Endothelial cell of umbilical vein (primary cell): ENCODE results near the gene TAF3. TPM values are rescaled to one million over a fixed set of nuclear protein-coding genes. Genes with fewer than 3 reads are reported as not detected.

ENCODE experiments used
- BruUV-seq: library from RNA; stranded (reverse); fragments of 400-500 nt; replicated peaks from 2 replicates; lab custom pipeline; 2021; lab: Mats Ljungman, UMichigan
- CTCF ChIA-PET: fragments of 300-600, 350-600 bp; sonication (Branson Sonifier 250); formaldehyde crosslinking; loops from one replicate; lab custom pipeline; 2021; ENCODE audit warnings: antibody characterized with exemption, inconsistent platforms; lab: Charles Lee
- POLR2A ChIA-PET: fragments of 300-600, 350-600 bp; sonication (Branson Sonifier 250); formaldehyde crosslinking; loops from one replicate; lab custom pipeline; 2021; ENCODE audit warnings: antibody characterized with exemption, inconsistent platforms; lab: Charles Lee
- DNase-seq: peaks from one replicate; pipeline ENCODE4 v3.0.0-alpha.2; 2011; ENCODE audit warnings: low read depth, low spot score
- FAIRE-seq: peaks from 2 replicates; lab custom pipeline; 2011; peaks lifted over from hg19 to GRCh38; lab: Jason Lieb, UNC
- H2AFZ ChIP-seq: 2 replicates; pipeline ENCODE4 v1.6.0; 2012; ENCODE audit warnings: low read depth, low read length, control low read depth, inconsistent platforms
- H3K27ac ChIP-seq: 2 replicates; pipeline ENCODE4 v1.5.1; 2011; ENCODE audit warnings: low read depth, mild to moderate bottlenecking, control low read depth, low read length, moderate library complexity; ENCODE audit not compliant: insufficient read depth
- H3K27me3 ChIP-seq, 2 experiments: 2 replicates each; pipeline versions ENCODE4 v1.6.0 to v1.6.1; 2011; ENCODE audit warnings: low read length in 2 of 2, mixed read lengths in 1 of 2; ENCODE audit not compliant: control insufficient read depth in 2 of 2, insufficient read depth in 2 of 2
- H3K36me3 ChIP-seq, 2 experiments: 2 replicates in 1 of 2; 3 replicates in 1 of 2; pipeline ENCODE4 v1.5.1; 2011; ENCODE audit warnings: low read length in 2 of 2, mild to moderate bottlenecking in 1 of 2, moderate library complexity in 1 of 2; ENCODE audit not compliant: control insufficient read depth in 2 of 2, insufficient read depth in 2 of 2; ENCODE audit errors: extremely low read depth in 1 of 2
- H3K4me1 ChIP-seq: 3 replicates; pipeline ENCODE4 v1.5.1; 2011; ENCODE audit warnings: mild to moderate bottlenecking, low read length; ENCODE audit not compliant: control insufficient read depth, insufficient read depth; ENCODE audit errors: extremely low read depth
- H3K4me2 ChIP-seq: 2 replicates; pipeline ENCODE4 v1.6.1; 2011; ENCODE audit warnings: low read length, control low read depth, mixed read lengths; ENCODE audit not compliant: insufficient read depth
- H3K4me3 ChIP-seq, 3 experiments: fragments of 200-600 bp in 1 of 3; sonication (generic), shearing (Covaris generic) in 1 of 3; replicated peaks in 1 of 3; 2 replicates each; pipeline ENCODE4 v1.5.1; 2011 to 2016; ENCODE audit warnings: control low read depth in 3 of 3, low read length in 3 of 3, mild to moderate bottlenecking in 2 of 3, inconsistent platforms in 1 of 3, low read depth in 1 of 3, moderate library complexity in 1 of 3; ENCODE audit not compliant: insufficient read depth in 1 of 3
- H3K79me2 ChIP-seq: 2 replicates; pipeline ENCODE4 v1.6.0; 2012; ENCODE audit warnings: low read length, inconsistent platforms; ENCODE audit not compliant: control insufficient read depth, insufficient read depth
- H3K9ac ChIP-seq: replicated peaks from 2 replicates; pipeline ENCODE3; 2011; ENCODE audit warnings: low read length, control low read depth; ENCODE audit not compliant: insufficient read depth; ENCODE audit errors: extremely low read depth
- H3K9me1 ChIP-seq: replicated peaks from 3 replicates; pipeline ENCODE4 v1.6.0; 2011; ENCODE audit warnings: mild to moderate bottlenecking, low read length; ENCODE audit not compliant: control insufficient read depth, insufficient read depth; ENCODE audit errors: extremely low read depth
- H3K9me3 ChIP-seq: replicated peaks from 2 replicates; pipeline ENCODE4 v1.5.1; 2012; ENCODE audit warnings: low read length, inconsistent platforms; ENCODE audit not compliant: control insufficient read depth, insufficient read depth
- H4K20me1 ChIP-seq: replicated peaks from 2 replicates; pipeline ENCODE3; 2011; ENCODE audit warnings: mild to moderate bottlenecking, low read length; ENCODE audit not compliant: control insufficient read depth, insufficient read depth; ENCODE audit errors: extremely low read depth
- EZH2 ChIP-seq: IDR thresholded peaks from 2 replicates; pipeline ENCODE4 v1.6.1; 2012; ENCODE audit warnings: borderline replicate concordance, low read depth, mild to moderate bottlenecking, moderate library complexity, low read length, inconsistent platforms; ENCODE audit not compliant: severe bottlenecking
- FOS ChIP-seq: IDR thresholded peaks from 2 replicates; pipeline ENCODE4 v1.6.1; 2011; ENCODE audit warnings: mild to moderate bottlenecking, low read length, moderate library complexity, borderline replicate concordance; ENCODE audit not compliant: insufficient read depth
- GATA2 ChIP-seq: IDR thresholded peaks from 2 replicates; pipeline ENCODE4 v1.7.0; 2011; ENCODE audit warnings: low read depth, mild to moderate bottlenecking, moderate library complexity, mixed read lengths, low read length; ENCODE audit not compliant: insufficient read length, insufficient read depth
- JUN ChIP-seq: IDR thresholded peaks from 2 replicates; pipeline ENCODE4 v1.6.1; 2011; ENCODE audit warnings: borderline replicate concordance, low read depth; ENCODE audit not compliant: insufficient read length, insufficient read depth
- MYC ChIP-seq: IDR thresholded peaks from one replicate; pipeline ENCODE4 v1.6.1; 2011; ENCODE audit warnings: mild to moderate bottlenecking, low read depth, low read length
- POLR2A ChIP-seq: IDR thresholded peaks from 2 replicates; pipeline ENCODE4 v1.6.1; 2012; ENCODE audit warnings: low read depth, mild to moderate bottlenecking, control low read depth, low read length
- POLR2AphosphoS5 ChIP-seq: IDR thresholded peaks from 2 replicates; pipeline ENCODE4 v1.6.1; 2012; ENCODE audit warnings: low read depth, mild to moderate bottlenecking, control low read depth, low read length, moderate library complexity; ENCODE audit not compliant: insufficient read depth
- dilution Hi-C: fragments of 300-500 bp; cut with MboI; formaldehyde crosslinking; loops from one replicate; pipeline ENCODE4 v1.15.0; 2019; ENCODE audit warnings: low sequenced_read_pairs; ENCODE audit not compliant: extremely low pct_ligation_motif_present
- intact Hi-C: fragments of 100-400 bp; cut with micrococcal nuclease; formaldehyde crosslinking; loops from one replicate; pipeline ENCODE4 v1.10.0; 2022
- polyA plus RNA-seq, 4 experiments: library from polyadenylated mRNA; depleted of rRNA in 3 of 4; stranded (reverse) in 3 of 4; unstranded in 1 of 4; fragments of >200 nt; gene quantifications; 2 replicates each; pipeline versions ENCODE4 v1.2.1 to v1.2.3, GENCODE V29; 2011 to 2012; ENCODE audit warnings: missing spikeins in 1 of 4
- total RNA-seq: library from RNA; stranded (reverse); gene quantifications from 2 replicates; pipeline ENCODE4 v1.2.3, GENCODE V29; 2021
- TF ChIP-seq, protein P1 (sequence below): IDR thresholded peaks from 2 replicates; pipeline ENCODE4 v1.6.1; 2011; ENCODE audit not compliant: insufficient read depth, insufficient read length
- TF ChIP-seq, protein P2 (sequence below), 2 donors: IDR thresholded peaks; 1 replicate in 1 of 2; 2 replicates in 1 of 2; pipeline ENCODE4 v1.5.1; 2011; ENCODE audit warnings: low read length in 2 of 2, mild to moderate bottlenecking in 2 of 2, moderate library complexity in 2 of 2, control low read depth in 1 of 2, inconsistent platforms in 1 of 2, low read depth in 1 of 2; ENCODE audit not compliant: insufficient read depth in 1 of 2; ENCODE audit errors: extremely low read depth in 1 of 2

Gene TAF3
- total and polyA plus RNA-seq, 2 donors (not counting 3 experiments of a cell fraction or from before 2014, with no cell fraction given), result 2.4 to 10.5 TPM

- no peaks in the 10 kb centered on the region for H3K27me3 ChIP-seq
- H3K36me3 ChIP-seq, result peaks cover 0 to 12% of the 10 kb centered on the region in 2 experiments
- peak overlapping the region; percentile 88 for H3K4me2 ChIP-seq
- H3K9ac ChIP-seq, result peak overlapping the region; percentile 77
- CTCF ChIA-PET, result interaction anchor here (0.6 kb wide), 2 partner anchors 255 to 735 kb away, joined by 3 read pairs; no protein-coding TSS in a partner anchor
- H2AFZ ChIP-seq, result no peak overlapping the region
- DNase-seq (peak; percentile 34), FAIRE-seq (peak; percentile 12)
- TF ChIP-seq EZH2 (no peak), JUN (no peak), GATA2 (no peak), POLR2A (no peak), MYC (no peak), POLR2AphosphoS5 (no peak)
- TF ChIP-seq, protein P1, sequence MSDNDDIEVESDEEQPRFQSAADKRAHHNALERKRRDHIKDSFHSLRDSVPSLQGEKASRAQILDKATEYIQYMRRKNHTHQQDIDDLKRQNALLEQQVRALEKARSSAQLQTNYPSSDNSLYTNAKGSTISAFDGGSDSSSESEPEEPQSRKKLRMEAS, result no peak
- intact Hi-C loops (loop anchor here (10.0 kb wide), 2 partner anchors 532 to 1018 kb away; no protein-coding TSS in a partner anchor), dilution Hi-C loops (no loop called here)
- no peaks in the 10 kb centered on the region for H3K9me1 ChIP-seq
- H3K79me2 ChIP-seq, result peaks cover 78% of the 10 kb centered on the region
- peaks cover 51% of the 10 kb centered on the region for H3K4me1 ChIP-seq
- H3K4me3 ChIP-seq, result peak overlapping the region; percentile 81 to 95 (median 91)
- no peaks in the 10 kb centered on the region for H4K20me1 ChIP-seq
- no peaks in the 10 kb centered on the region for H3K9me3 ChIP-seq
- no TSS peak for BruUV-seq
- H3K27ac ChIP-seq, result peak overlapping the region; percentile 79
- POLR2A ChIA-PET, result no interaction called here
These were observed 238.1 kb downstream of the TAF3 start for GRCh38 chr10:8056378-8056777.

DNA sequence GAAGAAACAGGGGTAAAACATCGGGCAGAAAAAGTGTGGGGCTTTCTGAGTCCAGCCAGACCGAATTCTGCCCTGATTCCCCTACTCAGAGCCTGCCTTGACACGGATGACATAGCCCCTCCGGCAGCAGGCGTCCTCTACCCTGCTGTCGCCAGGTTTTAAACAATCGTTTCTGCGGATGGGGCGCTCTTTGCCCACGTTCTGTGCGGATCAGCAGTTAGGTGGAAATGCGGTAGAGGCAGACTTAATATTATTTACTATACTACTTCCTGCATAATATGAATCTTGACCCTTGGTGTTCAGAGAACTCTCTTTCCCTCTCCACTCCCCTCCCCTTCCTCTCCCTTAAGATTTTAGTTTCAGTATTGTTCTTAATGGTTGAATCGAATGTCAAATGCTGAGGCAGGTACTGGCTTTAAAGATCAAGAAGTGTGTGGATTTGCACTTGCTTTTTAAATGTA, 238.6 kb downstream of the TAF3 start:
- dilution Hi-C loops, result no loop called here
- H3K79me2 ChIP-seq, result peaks cover 78% of the 10 kb centered on the region

More for the DNA sequence above, 238.6 kb downstream of the TAF3 start:
- Histone ChIP-seq H3K9ac (peak overlapping the region; percentile 77), H4K20me1 (no peaks in the 10 kb centered on the region), H3K36me3 (peaks cover 0 to 17% of the 10 kb centered on the region in 2 experiments), H3K9me3 (no peaks in the 10 kb centered on the region), H3K4me3 (peak overlapping the region; percentile 81 to 95 (median 91)), H3K27me3 (no peaks in the 10 kb centered on the region), H2AFZ (no peak overlapping the region), H3K4me1 (peaks cover 56% of the 10 kb centered on the region), H3K9me1 (no peaks in the 10 kb centered on the region), H3K27ac (peak overlapping the region; percentile 79), H3K4me2 (peak overlapping the region; percentile 88)
- POLR2A ChIA-PET, result no interaction called here
- BruUV-seq, result no TSS peak
- peak; percentile 71 for DNase-seq
- intact Hi-C loops, result loop anchor here (1.0 to 10.0 kb wide), 3 partner anchors 8 to 1018 kb away; no protein-coding TSS in a partner anchor
- no peak for TF ChIP-seq GATA2
- no peak for TF ChIP-seq FOS
- TF ChIP-seq MYC, result no peak
- TF ChIP-seq POLR2A, result no peak
- TF ChIP-seq POLR2AphosphoS5, result no peak
- TF ChIP-seq, protein P1, result no peak
- TF ChIP-seq JUN, result no peak
- no peak for TF ChIP-seq EZH2
- TF ChIP-seq, protein P2, sequence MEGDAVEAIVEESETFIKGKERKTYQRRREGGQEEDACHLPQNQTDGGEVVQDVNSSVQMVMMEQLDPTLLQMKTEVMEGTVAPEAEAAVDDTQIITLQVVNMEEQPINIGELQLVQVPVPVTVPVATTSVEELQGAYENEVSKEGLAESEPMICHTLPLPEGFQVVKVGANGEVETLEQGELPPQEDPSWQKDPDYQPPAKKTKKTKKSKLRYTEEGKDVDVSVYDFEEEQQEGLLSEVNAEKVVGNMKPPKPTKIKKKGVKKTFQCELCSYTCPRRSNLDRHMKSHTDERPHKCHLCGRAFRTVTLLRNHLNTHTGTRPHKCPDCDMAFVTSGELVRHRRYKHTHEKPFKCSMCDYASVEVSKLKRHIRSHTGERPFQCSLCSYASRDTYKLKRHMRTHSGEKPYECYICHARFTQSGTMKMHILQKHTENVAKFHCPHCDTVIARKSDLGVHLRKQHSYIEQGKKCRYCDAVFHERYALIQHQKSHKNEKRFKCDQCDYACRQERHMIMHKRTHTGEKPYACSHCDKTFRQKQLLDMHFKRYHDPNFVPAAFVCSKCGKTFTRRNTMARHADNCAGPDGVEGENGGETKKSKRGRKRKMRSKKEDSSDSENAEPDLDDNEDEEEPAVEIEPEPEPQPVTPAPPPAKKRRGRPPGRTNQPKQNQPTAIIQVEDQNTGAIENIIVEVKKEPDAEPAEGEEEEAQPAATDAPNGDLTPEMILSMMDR (IDR thresholded peaks at IDR 0.05; ENCODE audit: extremely low read depth in 1 of 2, insufficient read depth in 1 of 2, low read depth in 1 of 2, low read length in 2 of 2), result no peak
- peak; percentile 82 for FAIRE-seq
- CTCF ChIA-PET, result interaction anchor here (2.3 kb wide), 1 partner anchor 185 kb away, joined by 9 read pairs; no protein-coding TSS in a partner anchor
